Central memory CD8-positive, alpha-beta T cell (primary cell): ENCODE results near the gene MEN1.

Experiments
- ATAC-seq: fragments of 150-1000 bp; cut with Tn5 transposase; replicated peaks from 2 replicates; pipeline ENCODE4 v1.10.0; 2022; ENCODE audit warnings: mild to moderate bottlenecking, moderate FRiP score, moderate number of reproducible peaks; ENCODE audit not compliant: poor library complexity, severe bottlenecking; ENCODE audit errors: extremely low read depth
- DNase-seq, 2 donors: peaks; one replicate each; pipeline ENCODE4 v3.0.0; 2021; ENCODE audit warnings: low spot score in 2 of 2
- H3K27ac Mint-ChIP-seq: one replicate; pipeline ENCODE4 v1.8.0; 2022; ENCODE audit warnings: low read depth, mild to moderate bottlenecking, moderate library complexity, mixed read lengths
- H3K27me3 Mint-ChIP-seq: one replicate; pipeline ENCODE4 v1.8.0; 2022; ENCODE audit warnings: mixed read lengths
- H3K36me3 Mint-ChIP-seq: one replicate; pipeline ENCODE4 v1.8.0; 2022; ENCODE audit warnings: mild to moderate bottlenecking, moderate library complexity, mixed read lengths; ENCODE audit not compliant: insufficient read depth
- H3K4me1 Mint-ChIP-seq: one replicate; pipeline ENCODE4 v1.8.0; 2022; ENCODE audit warnings: mixed read lengths
- H3K4me3 Mint-ChIP-seq: one replicate; pipeline ENCODE4 v1.8.0; 2022; ENCODE audit warnings: mild to moderate bottlenecking, moderate library complexity, mixed read lengths
- H3K9me3 Mint-ChIP-seq: one replicate; pipeline ENCODE4 v1.8.0; 2022; ENCODE audit warnings: mixed read lengths

The MEN1 gene

DNA sequence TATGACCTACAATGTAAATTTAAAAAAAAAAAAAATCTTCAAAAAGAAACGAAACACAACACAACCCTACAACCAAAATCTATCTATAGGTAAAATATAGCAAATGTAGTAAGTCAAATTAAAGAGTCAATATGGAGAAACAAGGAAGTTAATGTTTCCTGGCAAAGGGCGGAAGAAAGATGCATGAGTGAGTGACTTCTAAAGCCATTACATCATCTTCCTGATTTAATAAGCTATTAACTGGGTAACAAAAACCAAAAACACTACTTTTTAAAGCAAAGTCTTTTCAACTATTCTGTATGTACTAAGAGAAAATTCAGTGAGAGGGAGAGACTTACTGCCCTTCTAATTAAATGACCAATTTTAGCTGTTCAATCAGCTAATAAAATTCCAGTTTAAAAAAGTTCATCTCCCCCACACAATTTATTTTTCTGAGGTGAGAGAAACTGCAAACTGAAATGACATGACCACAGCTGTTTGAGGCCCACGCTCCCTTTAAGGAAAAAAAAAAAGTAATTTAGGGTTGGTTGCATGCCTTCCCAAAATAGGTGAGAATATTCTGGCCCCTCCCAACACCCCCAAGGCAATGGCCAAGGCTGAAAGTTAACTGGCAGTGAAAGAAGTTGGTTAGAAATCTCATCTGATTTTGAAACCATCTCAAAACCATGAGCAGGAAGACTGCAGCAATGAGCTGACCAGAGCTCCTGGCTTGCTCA, 37.9 kb downstream of the MEN1 start:
- Mint-ChIP-seq H3K36me3 (peaks cover 98% of the 10 kb centered on the region), H3K27ac (peak overlapping the region; percentile 35), H3K4me3 (no peak overlapping the region), H3K9me3 (no peaks in the 10 kb centered on the region), H3K27me3 (no peaks in the 10 kb centered on the region), H3K4me1 (peaks cover 90% of the 10 kb centered on the region)
- DNase-seq, result no peak
- no peak for ATAC-seq

DNA sequence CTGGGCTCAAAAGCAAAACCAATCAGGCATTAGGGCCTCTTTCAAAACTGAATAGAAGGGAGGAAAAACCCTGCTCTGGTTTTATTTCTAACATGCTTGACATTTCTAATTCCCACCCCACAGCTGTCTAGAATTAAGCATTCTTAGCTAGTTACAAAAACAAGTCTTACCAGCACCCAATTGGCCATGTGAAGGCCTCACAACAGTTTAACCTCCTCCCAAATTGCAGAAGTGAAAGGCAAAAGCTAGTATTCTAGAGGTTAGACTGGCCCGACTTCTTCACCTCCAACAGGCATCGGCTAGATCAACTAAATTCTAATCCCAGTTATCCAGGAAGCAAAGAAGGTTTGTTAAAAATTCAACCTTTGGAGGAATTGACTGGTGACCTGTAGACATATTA, 38.5 kb downstream of the MEN1 start:
- no peak overlapping the region for H3K4me3 Mint-ChIP-seq
- ATAC-seq, result no peak

DNA sequence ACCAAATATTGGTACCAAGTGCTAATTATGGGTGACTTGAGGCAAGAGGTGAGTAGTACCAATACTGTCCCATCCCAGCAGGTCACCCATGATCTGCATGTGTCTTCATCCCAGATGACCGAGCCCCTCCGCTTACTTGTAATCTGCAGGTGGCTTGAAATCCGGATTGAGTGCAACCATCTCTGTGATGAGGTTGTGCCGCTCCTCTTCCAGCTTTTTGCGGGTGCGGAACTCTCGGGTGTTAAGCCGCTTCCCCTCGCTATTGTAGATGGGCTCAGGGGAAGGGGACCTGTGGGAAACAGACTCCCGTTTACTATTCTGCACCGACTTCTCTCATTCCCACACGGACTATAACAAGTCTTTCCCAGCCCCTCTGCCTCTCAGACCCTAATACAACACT, 40.2 kb downstream of the MEN1 start:
- peaks cover 96% of the 10 kb centered on the region for H3K36me3 Mint-ChIP-seq
- H3K27me3 Mint-ChIP-seq, result no peaks in the 10 kb centered on the region
- H3K9me3 Mint-ChIP-seq, result no peaks in the 10 kb centered on the region
- ATAC-seq (no peak), DNase-seq (no peak)
- no peak overlapping the region for H3K27ac Mint-ChIP-seq
- no peak overlapping the region for H3K4me3 Mint-ChIP-seq
- H3K4me1 Mint-ChIP-seq, result peaks cover 86% of the 10 kb centered on the region

More for the DNA sequence above, 38.5 kb downstream of the MEN1 start:
- H3K36me3 Mint-ChIP-seq, result peaks cover 97% of the 10 kb centered on the region
- H3K27ac Mint-ChIP-seq, result peak overlapping the region; percentile 35
- H3K27me3 Mint-ChIP-seq, result no peaks in the 10 kb centered on the region
- peaks cover 88% of the 10 kb centered on the region for H3K4me1 Mint-ChIP-seq
- no peaks in the 10 kb centered on the region for H3K9me3 Mint-ChIP-seq
- DNase-seq, result no peak

DNA sequence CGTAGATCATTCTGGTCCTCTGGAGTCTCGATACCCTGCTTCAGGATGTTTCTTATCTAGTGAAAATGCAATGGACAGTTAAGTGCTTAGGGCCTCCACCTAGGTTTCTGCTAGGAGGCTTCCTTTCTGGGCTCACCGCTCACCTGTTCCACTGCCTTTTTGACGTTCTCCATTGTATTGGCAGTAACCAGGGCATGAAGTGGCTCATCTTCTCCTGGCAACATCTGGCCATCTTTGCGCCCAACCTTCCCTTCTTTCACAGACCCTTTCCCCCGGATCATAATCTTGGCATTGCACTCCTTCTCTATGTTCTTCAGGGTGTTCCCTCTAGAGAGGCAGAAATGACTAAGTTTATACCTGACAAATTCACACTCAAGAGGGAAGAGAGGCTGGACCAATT, 41.1 kb downstream of the MEN1 start:
- peak overlapping the region; percentile 5 for H3K4me3 Mint-ChIP-seq
- DNase-seq (no peak), ATAC-seq (no peak)
- H3K9me3 Mint-ChIP-seq, result no peaks in the 10 kb centered on the region
- no peaks in the 10 kb centered on the region for H3K27me3 Mint-ChIP-seq
- peaks cover 96% of the 10 kb centered on the region for H3K36me3 Mint-ChIP-seq
- H3K27ac Mint-ChIP-seq, result peak overlapping the region; percentile 22
- peaks cover 88% of the 10 kb centered on the region for H3K4me1 Mint-ChIP-seq

DNA sequence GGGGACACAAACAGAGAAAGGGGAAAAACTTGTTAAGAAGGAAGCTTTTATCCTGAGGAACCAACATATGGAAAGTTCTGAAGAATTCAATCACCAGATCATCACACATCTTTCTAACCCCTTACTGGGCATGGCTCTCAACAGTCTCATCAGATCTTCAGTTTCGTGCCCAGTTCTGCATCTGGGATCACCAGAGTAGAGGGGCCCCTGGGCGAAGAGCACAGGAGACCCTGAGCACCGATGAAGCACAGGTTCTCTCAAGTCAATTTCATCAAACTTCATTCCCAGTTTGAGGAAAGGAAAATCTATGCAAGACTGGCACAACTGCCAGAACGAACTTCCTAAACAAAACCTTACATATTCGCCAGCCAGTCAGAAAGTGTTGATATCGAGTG, 42.1 kb downstream of the MEN1 start:
- peaks cover 88% of the 10 kb centered on the region for H3K4me1 Mint-ChIP-seq
- DNase-seq (no peak), ATAC-seq (no peak)
- H3K36me3 Mint-ChIP-seq, result peaks cover 95% of the 10 kb centered on the region
- H3K9me3 Mint-ChIP-seq, result no peaks in the 10 kb centered on the region
- peak overlapping the region; percentile 71 for H3K4me3 Mint-ChIP-seq
- no peaks in the 10 kb centered on the region for H3K27me3 Mint-ChIP-seq
- H3K27ac Mint-ChIP-seq, result peak overlapping the region; percentile 89

DNA sequence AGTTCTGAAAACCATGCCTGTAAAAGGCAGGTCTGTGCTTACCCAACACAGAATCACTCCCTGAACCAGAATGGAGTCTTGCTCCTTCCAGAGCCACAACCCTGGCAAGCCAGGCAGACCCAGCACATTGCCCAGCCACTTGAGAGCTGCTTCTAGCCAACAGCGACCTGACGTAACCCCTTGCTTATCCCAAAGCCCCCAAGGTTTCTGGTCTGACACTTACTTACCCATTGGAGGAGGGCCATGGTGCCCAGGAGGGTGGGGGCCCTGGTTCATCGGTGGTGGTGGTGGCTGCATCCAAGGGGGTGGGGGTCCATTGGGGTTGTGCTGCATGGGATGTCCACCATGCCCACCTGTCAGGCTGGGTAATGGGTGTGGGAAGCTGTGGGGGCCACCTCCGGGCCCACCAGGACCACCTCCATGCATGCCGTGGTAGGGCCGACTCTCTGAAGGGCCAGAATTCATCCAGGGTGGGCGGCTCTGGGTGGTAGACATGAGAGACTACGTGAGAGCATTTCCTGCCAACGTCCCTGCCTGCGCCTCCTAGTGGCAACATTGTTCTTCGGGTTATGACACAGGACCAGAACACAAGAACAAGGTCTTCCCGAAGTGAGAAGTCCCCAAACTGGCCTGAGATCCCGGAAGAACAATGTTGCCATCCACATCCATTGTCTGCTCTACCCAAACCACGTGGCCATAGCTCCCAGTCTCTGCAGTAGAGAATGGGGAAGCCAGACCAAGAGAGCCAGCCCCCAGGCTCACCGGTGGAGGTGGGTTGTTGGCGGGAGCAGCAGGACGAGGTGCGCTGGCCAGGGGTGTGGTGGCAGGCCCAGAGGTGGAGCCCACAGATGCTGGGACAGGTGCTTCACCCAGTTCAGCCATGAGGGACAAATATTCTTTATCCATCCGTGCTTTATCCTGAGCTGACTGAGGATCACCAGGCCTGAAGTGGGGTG, 42.7 kb downstream of the MEN1 start:
- peak; percentile 71 to 85 for DNase-seq
- H3K4me3 Mint-ChIP-seq, result peak overlapping the region; percentile 71

DNA sequence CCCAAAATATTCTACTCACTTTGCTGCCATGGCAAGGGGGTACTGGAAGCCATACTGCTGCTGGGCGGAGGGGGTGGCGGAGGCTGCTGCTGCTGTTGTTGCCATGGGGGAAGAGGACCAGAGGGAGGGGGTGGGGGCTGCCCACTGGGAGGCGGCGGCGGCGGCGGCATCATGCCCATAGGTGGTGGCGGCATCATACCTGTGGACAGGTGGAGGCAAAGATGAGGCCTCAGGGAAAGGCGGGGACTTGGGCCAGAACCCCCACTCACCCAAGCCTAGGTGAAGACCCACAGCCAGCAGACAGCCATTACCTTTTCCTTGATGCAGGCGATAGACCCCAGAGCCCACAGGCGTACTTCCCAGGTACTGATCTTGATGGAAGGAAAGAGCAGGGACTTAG, 43.5 kb downstream of the MEN1 start:
- no peak for ATAC-seq
- H3K27ac Mint-ChIP-seq, result peak overlapping the region; percentile 89
- H3K9me3 Mint-ChIP-seq, result no peaks in the 10 kb centered on the region
- H3K4me3 Mint-ChIP-seq, result peak overlapping the region; percentile 53
- peaks cover 88% of the 10 kb centered on the region for H3K4me1 Mint-ChIP-seq
- H3K27me3 Mint-ChIP-seq, result no peaks in the 10 kb centered on the region
- DNase-seq, result no peak
- peaks cover 94% of the 10 kb centered on the region for H3K36me3 Mint-ChIP-seq

More for the DNA sequence above, 42.7 kb downstream of the MEN1 start:
- Mint-ChIP-seq H3K27ac (peak overlapping the region; percentile 89), H3K9me3 (no peaks in the 10 kb centered on the region), H3K4me1 (peaks cover 88% of the 10 kb centered on the region), H3K27me3 (no peaks in the 10 kb centered on the region), H3K36me3 (peaks cover 95% of the 10 kb centered on the region)
- peak; percentile 16 for ATAC-seq

DNA sequence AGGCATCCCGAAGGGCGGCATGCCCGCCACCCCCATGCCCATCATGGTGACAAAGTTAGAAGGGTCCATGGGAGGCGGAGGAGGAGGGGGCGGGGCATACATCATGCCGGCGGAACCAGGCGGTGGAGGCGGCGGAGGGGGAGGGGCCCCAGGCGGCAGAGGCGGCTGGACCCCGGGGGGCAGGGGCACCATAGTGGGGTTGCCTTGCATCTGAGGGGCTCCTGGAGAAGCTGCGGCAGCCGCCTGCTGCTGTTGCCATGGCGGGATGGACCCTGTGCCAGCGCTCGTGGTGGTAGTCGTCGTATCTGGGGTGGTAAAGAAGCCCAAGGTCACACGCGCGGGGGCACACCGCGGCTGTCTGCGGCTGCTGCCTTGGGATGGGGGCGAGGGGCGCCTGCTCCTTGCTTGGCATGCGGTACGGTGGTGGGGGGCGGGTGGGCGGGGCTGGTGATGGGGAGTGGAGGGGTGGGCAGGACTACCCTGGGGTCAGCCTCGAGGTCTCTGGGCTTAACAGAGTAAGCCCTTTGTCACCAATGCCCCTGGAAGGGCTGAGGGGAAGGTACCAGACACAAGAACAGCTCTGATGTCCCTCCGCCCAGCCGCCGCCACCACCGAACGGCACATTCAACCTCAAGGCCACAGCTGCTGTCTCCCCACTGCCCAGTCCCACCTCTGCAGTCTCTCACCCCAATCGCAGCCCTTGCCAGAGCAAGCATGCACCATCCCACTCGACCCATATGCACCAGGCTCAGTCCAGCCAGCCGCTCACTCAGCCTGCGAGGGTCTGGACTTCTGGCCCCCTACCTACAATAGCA, 44.3 kb downstream of the MEN1 start:
- DNase-seq (no peak), ATAC-seq (no peak)
- H3K27ac Mint-ChIP-seq, result peak overlapping the region; percentile 89
- H3K4me3 Mint-ChIP-seq, result peak overlapping the region; percentile 76
- peaks cover 85% of the 10 kb centered on the region for H3K4me1 Mint-ChIP-seq
- peaks cover 92% of the 10 kb centered on the region for H3K36me3 Mint-ChIP-seq
- H3K27me3 Mint-ChIP-seq, result no peaks in the 10 kb centered on the region
- H3K9me3 Mint-ChIP-seq, result no peaks in the 10 kb centered on the region

DNA sequence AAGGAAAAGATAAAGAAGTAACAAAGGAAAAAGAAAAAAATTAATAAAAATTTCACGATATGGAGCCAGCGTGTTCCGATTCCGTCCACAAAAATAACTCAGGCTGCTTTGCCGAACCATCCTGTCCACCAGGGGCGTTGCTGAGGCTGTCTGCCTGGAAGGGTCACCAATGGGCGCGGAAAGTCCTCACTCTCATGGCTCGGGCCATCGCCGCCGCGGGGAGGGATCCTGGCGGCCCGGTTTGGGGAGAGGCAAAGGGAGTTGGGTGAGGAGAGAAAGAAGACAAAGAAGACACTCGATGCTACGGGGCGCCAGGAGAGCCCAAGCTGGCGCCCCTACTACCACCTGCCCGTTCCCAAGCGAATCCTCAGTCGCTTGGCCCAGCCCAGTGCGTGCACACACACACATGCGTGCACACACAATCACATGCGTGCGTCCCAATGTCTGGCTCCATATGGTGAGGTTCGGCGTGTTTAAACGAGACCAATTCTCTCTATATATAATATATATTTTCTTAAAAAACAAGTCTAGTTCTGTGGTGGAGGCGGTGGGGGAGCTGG, 45.0 kb downstream of the MEN1 start:
- H3K4me3 Mint-ChIP-seq, result peak overlapping the region; percentile 76
- H3K9me3 Mint-ChIP-seq, result no peaks in the 10 kb centered on the region
- peak overlapping the region; percentile 89 for H3K27ac Mint-ChIP-seq
- H3K27me3 Mint-ChIP-seq, result no peaks in the 10 kb centered on the region
- H3K36me3 Mint-ChIP-seq, result peaks cover 90% of the 10 kb centered on the region
- DNase-seq (no peak), ATAC-seq (no peak)
- peaks cover 85% of the 10 kb centered on the region for H3K4me1 Mint-ChIP-seq

DNA sequence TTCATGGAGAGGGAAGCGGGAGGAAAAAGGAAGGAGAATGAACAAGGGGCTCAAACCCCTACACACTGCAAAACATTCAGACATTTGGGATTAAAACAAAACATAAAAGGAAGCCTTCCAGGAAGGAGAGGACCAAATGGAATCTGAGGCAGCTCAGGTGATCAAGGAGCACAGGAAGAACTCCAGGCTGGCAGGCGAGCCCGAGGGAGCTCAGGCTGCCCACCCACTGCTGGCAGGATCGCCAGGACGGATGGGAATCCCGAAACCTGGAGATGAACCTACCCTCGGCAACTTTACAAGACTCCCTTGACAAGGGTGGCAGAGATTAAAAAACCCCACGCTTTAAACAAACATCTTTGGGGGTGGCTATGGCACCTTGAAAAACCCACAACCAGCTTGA, 45.6 kb downstream of the MEN1 start:
- Mint-ChIP-seq H3K27me3 (no peaks in the 10 kb centered on the region), H3K4me1 (peaks cover 88% of the 10 kb centered on the region), H3K36me3 (peaks cover 90% of the 10 kb centered on the region), H3K9me3 (no peaks in the 10 kb centered on the region), H3K4me3 (peak overlapping the region; percentile 76), H3K27ac (peak overlapping the region; percentile 89)
- ATAC-seq (no peak), DNase-seq (no peak)

DNA sequence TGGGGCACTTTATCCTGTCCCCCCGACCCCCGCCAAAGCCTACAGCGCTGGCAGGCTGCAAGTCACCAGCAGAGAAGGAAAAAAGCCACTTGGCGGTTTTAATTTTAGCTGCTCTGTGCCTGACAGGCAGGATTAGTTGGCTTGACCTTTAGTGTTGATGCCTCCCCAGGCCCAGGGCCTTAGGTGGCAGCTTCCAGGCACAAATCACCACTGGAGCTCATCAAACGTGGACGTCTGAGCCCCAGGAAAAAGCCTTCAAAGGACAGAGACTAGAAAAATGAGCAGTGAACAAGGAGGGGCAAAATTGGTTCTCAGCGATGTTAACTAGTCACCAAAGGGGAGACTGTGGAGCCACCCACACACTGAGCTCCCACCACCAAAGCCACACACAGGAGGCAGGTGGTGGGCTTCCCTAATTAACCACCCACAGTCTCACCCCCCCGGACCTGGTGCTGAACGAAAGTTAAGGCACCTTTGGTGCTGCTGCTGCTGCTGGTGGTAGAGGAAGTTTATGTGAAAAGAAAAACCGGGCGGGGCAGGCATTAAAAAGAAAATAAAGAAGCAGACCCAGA, 46.2 kb downstream of the MEN1 start:
- Mint-ChIP-seq H3K9me3 (no peaks in the 10 kb centered on the region), H3K27ac (peak overlapping the region; percentile 89), H3K4me1 (peaks cover 86% of the 10 kb centered on the region), H3K36me3 (peaks cover 87% of the 10 kb centered on the region), H3K4me3 (peak overlapping the region; percentile 76), H3K27me3 (no peaks in the 10 kb centered on the region)
- DNase-seq, result peak in 1 of 2 donors; percentile 73
- peak; percentile 70 for ATAC-seq
